ENCODE measurements around the gene ARL2. TPM values are rescaled to one million over a fixed set of nuclear protein-coding genes. Genes with fewer than 3 reads are reported as not detected.

ARL2 gene
- total and polyA plus RNA-seq, 3 donors from 2014 or later: 127 to 235 (median 154) TPM

- Histone ChIP-seq H3K4me3 (peak within 1 kb of the TSS; percentile 65 to 69), H3K9me3 (no peaks in the 10 kb centered on the region), H3K36me3 (ENCODE audit: low read depth, missing control alignments) (no peaks in the 10 kb centered on the region), H3K27ac (peak within 1 kb of the TSS; percentile 82 to 88), H3K4me1 (peaks cover 3% of the 10 kb centered on the region), H3K27me3 (no peaks in the 10 kb centered on the region)
- TF ChIP-seq POLR2A (IDR thresholded peaks at IDR 0.05): no peak
- TF ChIP-seq, protein P1, sequence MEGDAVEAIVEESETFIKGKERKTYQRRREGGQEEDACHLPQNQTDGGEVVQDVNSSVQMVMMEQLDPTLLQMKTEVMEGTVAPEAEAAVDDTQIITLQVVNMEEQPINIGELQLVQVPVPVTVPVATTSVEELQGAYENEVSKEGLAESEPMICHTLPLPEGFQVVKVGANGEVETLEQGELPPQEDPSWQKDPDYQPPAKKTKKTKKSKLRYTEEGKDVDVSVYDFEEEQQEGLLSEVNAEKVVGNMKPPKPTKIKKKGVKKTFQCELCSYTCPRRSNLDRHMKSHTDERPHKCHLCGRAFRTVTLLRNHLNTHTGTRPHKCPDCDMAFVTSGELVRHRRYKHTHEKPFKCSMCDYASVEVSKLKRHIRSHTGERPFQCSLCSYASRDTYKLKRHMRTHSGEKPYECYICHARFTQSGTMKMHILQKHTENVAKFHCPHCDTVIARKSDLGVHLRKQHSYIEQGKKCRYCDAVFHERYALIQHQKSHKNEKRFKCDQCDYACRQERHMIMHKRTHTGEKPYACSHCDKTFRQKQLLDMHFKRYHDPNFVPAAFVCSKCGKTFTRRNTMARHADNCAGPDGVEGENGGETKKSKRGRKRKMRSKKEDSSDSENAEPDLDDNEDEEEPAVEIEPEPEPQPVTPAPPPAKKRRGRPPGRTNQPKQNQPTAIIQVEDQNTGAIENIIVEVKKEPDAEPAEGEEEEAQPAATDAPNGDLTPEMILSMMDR (IDR thresholded peaks at IDR 0.05): peak; percentile 78 to 88 (median 86)
- DNase-seq: peak; percentile 98
- intact Hi-C loops (cut with DNase I; ENCODE audit: low total_unique reads): no loop called here
- WGBS, 2 donors: 0 to 1% methylated on average over 41 to 51 of the region's 51 CpGs
Observed at GRCh38 chr11:65027213-65028067, 13.5 kb downstream of the ARL2 start, which contains the start of gene SNX15. TSS of gene SNX15 (plus strand) at chr11:65027439. CDS start at chr11:65027538, 99 bp downstream.

DNA sequence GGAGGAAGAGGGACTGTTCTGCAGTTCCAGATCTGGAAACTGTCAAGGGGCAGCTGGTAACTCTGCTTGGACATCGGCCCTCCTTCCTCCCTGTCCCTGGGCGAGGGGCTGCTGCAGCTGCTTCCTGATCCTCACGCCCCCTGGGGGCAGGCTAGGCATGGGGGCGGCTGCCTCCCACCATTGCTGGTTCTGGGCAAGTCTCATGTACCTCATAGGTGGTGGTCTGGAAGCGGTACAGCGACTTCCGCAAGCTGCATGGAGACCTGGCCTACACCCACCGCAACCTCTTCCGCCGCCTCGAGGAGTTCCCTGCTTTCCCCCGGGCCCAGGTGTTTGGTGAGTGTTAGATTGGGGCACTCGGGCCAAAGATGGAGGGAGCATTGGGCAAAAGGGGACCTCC, 18.3 kb downstream of the ARL2 start:
- Histone ChIP-seq H3K9me3 (no peaks in the 10 kb centered on the region), H3K27ac (no peak overlapping the region), H3K4me3 (no peak overlapping the region), H3K36me3 (ENCODE audit: low read depth, missing control alignments) (no peaks in the 10 kb centered on the region), H3K4me1 (peaks cover 3% of the 10 kb centered on the region), H3K27me3 (no peaks in the 10 kb centered on the region)
- TF ChIP-seq POLR2A (IDR thresholded peaks at IDR 0.05): no peak
- TF ChIP-seq, protein P1 (IDR thresholded peaks at IDR 0.05): no peak
- intact Hi-C loops (cut with DNase I; ENCODE audit: low total_unique reads): no loop called here
- no peak for DNase-seq
- 89 to 97% methylated on average over 6 to 13 of the region's 13 CpGs for WGBS, 2 donors

- Histone ChIP-seq H3K4me3 (no peak overlapping the region), H3K27me3 (no peaks in the 10 kb centered on the region), H3K4me1 (no peaks in the 10 kb centered on the region), H3K27ac (no peak overlapping the region), H3K9me3 (no peaks in the 10 kb centered on the region), H3K36me3 (ENCODE audit: low read depth, missing control alignments) (no peaks in the 10 kb centered on the region)
- 87 to 88% methylated on average over 2 of the region's 2 CpGs for WGBS, 2 donors
- DNase-seq: no peak
- TF ChIP-seq, protein P1 (IDR thresholded peaks at IDR 0.05): no peak
- no peak for TF ChIP-seq POLR2A (IDR thresholded peaks at IDR 0.05)
- intact Hi-C loops (cut with DNase I; ENCODE audit: low total_unique reads): no loop called here
Observed at GRCh38 chr11:65034423-65034822, 20.5 kb downstream of the ARL2 start.

DNA sequence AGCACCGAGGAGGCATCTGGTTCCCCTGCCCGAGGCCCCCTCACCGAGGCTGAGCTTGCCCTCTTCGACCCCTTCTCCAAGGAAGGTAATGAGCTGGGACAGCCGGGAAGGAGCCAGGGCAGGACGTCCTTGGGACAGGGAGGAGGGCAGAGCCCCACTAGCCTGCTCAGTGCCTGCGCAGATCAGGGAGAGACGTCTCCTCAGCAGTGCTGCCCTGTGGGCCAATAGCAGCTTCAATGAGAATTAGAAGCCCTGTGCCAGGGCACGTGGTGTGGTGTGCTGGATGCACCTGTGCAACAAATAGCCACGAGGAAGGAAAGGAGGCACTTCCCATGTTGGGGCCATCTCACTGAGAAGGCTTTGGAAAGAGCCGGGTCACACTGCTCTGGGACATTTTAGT, 21.6 kb downstream of the ARL2 start:
- no peak overlapping the region for H3K4me3 ChIP-seq
- H3K4me1 ChIP-seq: peaks cover 2% of the 10 kb centered on the region
- no peak overlapping the region for H3K27ac ChIP-seq
- TF ChIP-seq, protein P1 (IDR thresholded peaks at IDR 0.05): no peak
- TF ChIP-seq POLR2A (IDR thresholded peaks at IDR 0.05): no peak
- no peaks in the 10 kb centered on the region for H3K9me3 ChIP-seq
- intact Hi-C loops (cut with DNase I; ENCODE audit: low total_unique reads): no loop called here
- no peaks in the 10 kb centered on the region for H3K36me3 ChIP-seq (ENCODE audit: low read depth, missing control alignments)
- no peak for DNase-seq
- 72 to 77% methylated on average over 9 to 11 of the region's 11 CpGs for WGBS, 2 donors
- no peaks in the 10 kb centered on the region for H3K27me3 ChIP-seq
